GM19452 (cell line): ENCODE data around the gene PLCXD1.
A peak's percentile ranks its signal among the peaks of the same experiment; 100 is the strongest.
"Not testable (repeated sequence)": the region's sequence is repeated elsewhere in the genome, so short reads cannot be mapped to it uniquely, and the experiment has no call there.

Source experiments
- ATAC-seq: cut with Tn5 transposase; IDR thresholded peaks from one replicate; pipeline ENCODE4 v1.9.1; 2021; ENCODE audit not compliant: unreplicated experiment

Gene PLCXD1

GRCh38 chrX:281166-281999, at the start of gene PLCXD1:
Gene PLCXD1, plus strand, starts transcription at chrX:281381. Its CDS starts 2,807 bp downstream, at chrX:284188.
- no peak for ATAC-seq

DNA sequence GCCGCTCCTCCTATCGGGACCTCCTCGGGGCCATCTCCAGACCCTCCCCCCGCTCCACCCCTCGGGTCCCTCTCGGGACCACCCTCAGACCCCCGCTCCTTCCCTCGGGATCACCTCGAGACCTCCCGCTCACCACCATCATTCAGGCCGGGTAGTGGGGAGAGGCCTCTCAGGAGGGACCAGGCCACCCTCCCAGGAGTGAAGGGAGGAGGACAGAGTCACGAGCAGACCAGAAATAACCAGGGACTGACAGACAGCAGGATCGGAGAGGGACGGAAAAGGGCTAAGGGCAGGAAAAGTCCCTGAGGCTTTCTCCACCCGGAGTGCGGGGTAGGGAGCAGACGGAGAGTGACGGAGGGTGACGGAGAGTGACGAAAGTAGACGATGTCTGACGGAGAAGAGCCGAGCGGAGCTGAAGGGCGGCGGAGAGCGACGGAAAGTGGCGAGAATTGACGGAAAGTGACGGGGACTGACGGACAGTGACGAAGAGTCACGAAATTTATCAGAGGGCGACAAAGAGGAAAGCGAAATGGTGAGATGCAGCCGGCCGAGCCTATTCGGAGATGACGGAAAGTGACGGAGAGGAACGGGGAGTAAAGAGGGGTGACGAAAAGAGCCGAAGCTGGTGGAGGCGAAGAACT, 49.4 kb upstream of the PLCXD1 start:
- ATAC-seq, result peak; percentile 95

DNA sequence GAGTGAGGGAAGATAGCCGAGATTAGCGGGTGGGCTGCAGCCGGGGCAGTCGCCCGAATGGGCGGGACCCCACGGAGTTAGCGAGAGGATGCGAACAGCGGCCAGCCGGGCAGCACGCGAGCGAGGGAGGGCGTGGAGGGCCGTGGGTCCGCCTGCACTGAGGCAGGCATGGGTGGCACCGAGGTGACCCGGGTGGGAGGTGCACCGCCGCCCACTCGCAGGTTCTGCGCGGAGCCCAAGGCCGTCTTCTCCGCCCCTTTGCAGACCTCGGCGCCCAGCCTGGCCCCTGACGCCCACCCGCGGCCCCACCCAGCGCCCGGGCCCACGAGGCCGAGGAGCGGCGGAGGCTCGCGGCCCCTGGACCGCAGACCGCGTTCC, 48.9 kb upstream of the PLCXD1 start:
- not testable (repeated sequence) for ATAC-seq

DNA sequence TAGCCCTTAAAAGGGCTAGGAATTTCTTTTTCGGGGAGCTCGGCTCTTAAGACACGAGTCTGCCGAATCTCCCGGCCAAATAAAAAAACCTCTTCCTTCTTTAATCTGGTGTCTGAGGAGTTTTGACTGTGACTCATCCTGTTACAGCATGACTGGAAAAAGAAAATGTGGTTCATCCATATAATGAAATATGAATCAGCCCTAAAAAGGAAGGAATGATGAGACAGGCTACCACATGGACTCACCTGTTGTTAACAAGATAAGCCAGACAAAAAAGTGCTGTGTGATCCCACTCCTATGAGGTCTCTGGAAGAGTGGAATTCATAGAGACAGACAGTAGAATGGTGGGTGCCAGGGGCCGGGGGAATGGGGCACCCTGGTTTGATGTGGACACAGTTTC, 45.0 kb upstream of the PLCXD1 start:
- ATAC-seq, result not testable (repeated sequence)

GRCh38 chrX:250965-251364, 30.2 kb upstream of the PLCXD1 start:
- no peak for ATAC-seq

- not testable (repeated sequence) for ATAC-seq
Measured at GRCh38 chrX:251396-252243, 29.6 kb upstream of the PLCXD1 start.

- no peak for ATAC-seq
Measured at GRCh38 chrX:252244-252956, 28.8 kb upstream of the PLCXD1 start.

DNA sequence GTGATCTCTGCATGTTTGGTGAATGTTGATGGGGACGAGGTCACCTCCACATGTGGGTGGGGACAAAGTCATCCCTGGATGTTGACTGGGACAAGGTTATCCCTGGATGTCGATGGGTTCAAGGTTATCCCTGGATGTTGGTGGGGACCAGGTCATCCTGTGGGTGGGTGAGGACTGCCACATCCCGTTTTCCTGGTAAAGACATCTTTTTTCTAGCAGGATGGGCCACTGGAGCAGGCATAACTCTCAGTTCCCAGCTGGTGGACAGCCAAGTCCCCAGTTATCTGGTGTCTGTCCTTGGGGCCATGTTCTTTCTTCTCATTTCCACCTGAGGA, 28.3 kb upstream of the PLCXD1 start:
- no peak for ATAC-seq

DNA sequence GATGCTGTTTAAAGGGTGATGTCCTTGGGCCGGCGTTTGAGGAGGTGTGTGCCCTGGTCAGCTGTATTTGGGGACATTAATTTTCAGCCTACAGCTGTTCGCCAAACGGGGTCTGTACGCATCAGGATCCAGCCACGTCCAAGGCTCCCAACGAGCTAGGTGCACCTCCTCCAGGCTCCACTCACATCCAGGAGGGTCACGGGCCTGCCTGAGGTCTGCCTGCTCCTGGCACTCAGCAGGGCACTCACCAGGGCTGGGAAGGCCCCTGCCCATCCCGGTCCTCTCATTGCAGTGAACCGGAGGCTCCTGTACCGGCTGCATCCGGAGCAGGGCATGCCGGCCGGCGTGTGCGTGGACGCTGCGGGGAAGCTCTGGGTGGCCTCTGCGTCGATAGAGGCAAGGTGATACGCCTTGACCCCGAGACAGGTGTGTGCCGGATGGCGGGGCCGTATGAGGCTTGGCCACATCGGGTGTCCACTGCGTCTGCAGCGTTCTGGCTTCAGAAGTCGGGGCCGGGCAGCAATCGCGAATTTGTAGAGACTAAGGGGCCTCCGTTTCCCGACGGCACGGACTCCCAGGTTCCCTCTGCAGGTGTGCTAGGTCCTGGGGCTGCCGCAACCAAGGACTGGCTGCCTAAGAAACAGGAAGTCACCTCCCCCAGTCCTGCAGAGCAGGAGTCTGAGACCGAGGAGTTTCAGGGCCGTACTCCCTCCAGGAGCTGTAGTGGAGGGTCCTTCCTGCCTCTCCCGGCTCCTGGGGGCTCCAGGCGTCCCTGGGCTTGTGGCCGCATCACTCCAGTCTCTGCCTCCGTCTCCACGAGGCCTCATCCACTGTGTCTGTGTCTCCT, 27.5 kb upstream of the PLCXD1 start:
- no peak for ATAC-seq

- no peak for ATAC-seq
Measured at GRCh38 chrX:254630-255215, 26.5 kb upstream of the PLCXD1 start.

- no peak for ATAC-seq
Measured at GRCh38 chrX:255923-256331, 25.3 kb upstream of the PLCXD1 start.

- ATAC-seq, result not testable (repeated sequence)
Measured at GRCh38 chrX:257054-257453, 24.1 kb upstream of the PLCXD1 start.

GRCh38 chrX:257681-258289, 23.4 kb upstream of the PLCXD1 start:
- no peak for ATAC-seq

GRCh38 chrX:258291-259040, 22.7 kb upstream of the PLCXD1 start:
- ATAC-seq, result no peak

- ATAC-seq, result no peak
Measured at GRCh38 chrX:259692-260355, 21.4 kb upstream of the PLCXD1 start.

GRCh38 chrX:261167-261918, 19.8 kb upstream of the PLCXD1 start:
- ATAC-seq, result no peak

DNA sequence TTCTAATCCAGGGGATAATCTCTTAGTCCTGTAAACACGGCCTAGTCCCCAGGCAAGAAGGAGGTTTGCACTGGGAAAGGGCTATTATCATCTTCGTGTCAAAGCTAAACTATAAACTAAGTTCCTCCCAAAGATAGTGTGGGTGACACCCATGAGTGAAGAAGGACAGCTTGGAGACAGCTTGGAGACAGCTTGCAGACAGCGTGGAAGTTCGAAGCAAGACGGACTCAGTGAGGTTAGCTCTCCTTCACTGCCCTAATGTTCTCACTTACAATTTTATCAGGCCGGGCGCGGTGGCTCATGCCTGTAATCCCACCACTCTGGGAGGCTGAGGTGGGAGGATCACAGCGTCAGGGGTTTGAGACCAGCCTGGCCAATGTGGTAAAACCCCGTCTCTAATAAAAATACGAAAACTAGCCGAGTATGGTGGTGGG, 19.2 kb upstream of the PLCXD1 start:
- no peak for ATAC-seq
